H9 (cell line): ENCODE results near the gene WDR5. TPM values are rescaled to one million over a fixed set of nuclear protein-coding genes. Genes with fewer than 3 reads are reported as not detected.

Source experiments
- DNase-seq: peaks from one replicate; pipeline ENCODE4 v3.0.0-alpha.2; 2017
- H2AFZ ChIP-seq: one replicate; pipeline ENCODE4 v1.6.1; 2013; ENCODE audit warnings: mild to moderate bottlenecking, low read length, control low read depth, moderate library complexity
- H2AK5ac ChIP-seq: 2 replicates; pipeline ENCODE4 v1.6.1; 2013; ENCODE audit warnings: low read length, control low read depth, mixed read lengths; ENCODE audit not compliant: insufficient read length
- H2BK120ac ChIP-seq: one replicate; pipeline ENCODE4 v1.6.1; 2013; ENCODE audit warnings: low read depth, mild to moderate bottlenecking, low read length, control low read depth, inconsistent platforms; ENCODE audit not compliant: poor library complexity, severe bottlenecking
- H2BK12ac ChIP-seq: 2 replicates; pipeline ENCODE4 v1.6.1; 2013; ENCODE audit warnings: low read length, control low read depth, mixed read lengths, low read depth; ENCODE audit not compliant: insufficient read length
- H2BK15ac ChIP-seq: 2 replicates; pipeline ENCODE4 v1.6.1; 2013; ENCODE audit warnings: low read depth, low read length, control low read depth
- H2BK20ac ChIP-seq: one replicate; pipeline ENCODE4 v1.6.1; 2013; ENCODE audit warnings: low read depth, mild to moderate bottlenecking, low read length, control low read depth, inconsistent platforms; ENCODE audit not compliant: poor library complexity, severe bottlenecking
- H2BK5ac ChIP-seq: 2 replicates; pipeline ENCODE4 v1.6.1; 2013; ENCODE audit warnings: low read length, control low read depth, mixed read lengths; ENCODE audit not compliant: insufficient read length
- H3K14ac ChIP-seq: 2 replicates; pipeline ENCODE4 v1.6.1; 2013; ENCODE audit warnings: low read length, control low read depth; ENCODE audit not compliant: insufficient read depth
- H3K18ac ChIP-seq: 2 replicates; pipeline ENCODE4 v1.6.1; 2013; ENCODE audit warnings: low read depth, mild to moderate bottlenecking, mixed read lengths, low read length, control low read depth; ENCODE audit not compliant: insufficient read length
- H3K23ac ChIP-seq: 2 replicates; pipeline ENCODE4 v1.6.1; 2013; ENCODE audit warnings: low read length, control low read depth, mixed read lengths, low read depth; ENCODE audit not compliant: insufficient read length
- H3K23me2 ChIP-seq: 2 replicates; pipeline ENCODE4 v1.6.1; 2013; ENCODE audit warnings: low read depth, mild to moderate bottlenecking, mixed read lengths, low read length, control low read depth; ENCODE audit not compliant: insufficient read length, poor library complexity, severe bottlenecking
- H3K27ac ChIP-seq: 2 replicates; pipeline ENCODE4 v1.5.1; 2013; ENCODE audit warnings: low read length, control low read depth, mixed read lengths, low read depth; ENCODE audit not compliant: insufficient read length
- H3K27me3 ChIP-seq: 2 replicates; pipeline ENCODE4 v1.6.1; 2013; ENCODE audit warnings: low read length, control low read depth, inconsistent platforms; ENCODE audit not compliant: insufficient read depth
- H3K4ac ChIP-seq: 2 replicates; pipeline ENCODE4 v1.6.1; 2013; ENCODE audit warnings: low read depth, mild to moderate bottlenecking, control low read depth, inconsistent platforms, low read length, moderate library complexity
- H3K4me1 ChIP-seq: 2 replicates; pipeline ENCODE4 v1.6.1; 2013; ENCODE audit warnings: low read length, control low read depth, inconsistent platforms; ENCODE audit not compliant: insufficient read depth
- H3K4me2 ChIP-seq: 2 replicates; pipeline ENCODE4 v1.6.1; 2013; ENCODE audit warnings: low read length, control low read depth, mixed read lengths; ENCODE audit not compliant: insufficient read length, insufficient read depth
- H3K56ac ChIP-seq: 2 replicates; pipeline ENCODE4 v1.6.1; 2013; ENCODE audit warnings: low read depth, mild to moderate bottlenecking, mixed read lengths, low read length, control low read depth; ENCODE audit not compliant: insufficient read length
- H3K79me1 ChIP-seq: 2 replicates; pipeline ENCODE4 v1.6.1; 2013; ENCODE audit warnings: low read depth, mild to moderate bottlenecking, moderate library complexity, low read length, control low read depth, inconsistent platforms; ENCODE audit not compliant: insufficient read depth, poor library complexity, severe bottlenecking
- H3K79me2 ChIP-seq: 2 replicates; pipeline ENCODE4 v1.6.1; 2013; ENCODE audit warnings: low read length, control low read depth, inconsistent platforms; ENCODE audit not compliant: insufficient read depth
- H3K9ac ChIP-seq: 2 replicates; pipeline ENCODE4 v1.6.1; 2013; ENCODE audit warnings: low read length, control low read depth, mixed read lengths; ENCODE audit not compliant: insufficient read length; ENCODE audit errors: extremely low read depth
- H3K9me3 ChIP-seq: one replicate; pipeline ENCODE4 v1.6.1; 2013; ENCODE audit warnings: low read depth, low read length, inconsistent platforms; ENCODE audit not compliant: control insufficient read depth
- H3T11ph ChIP-seq: one replicate; pipeline ENCODE4 v1.6.1; 2013; ENCODE audit warnings: mild to moderate bottlenecking, low read length, control low read depth, inconsistent platforms
- H4K20me1 ChIP-seq: one replicate; pipeline ENCODE4 v1.6.1; 2013; ENCODE audit not compliant: control insufficient read depth, insufficient read length, insufficient read depth
- H4K5ac ChIP-seq: 2 replicates; pipeline ENCODE4 v1.6.1; 2013; ENCODE audit warnings: low read depth, mild to moderate bottlenecking, mixed read lengths, low read length, control low read depth; ENCODE audit not compliant: insufficient read length
- H4K8ac ChIP-seq: replicated peaks from 2 replicates; pipeline ENCODE4 v1.6.1; 2013; ENCODE audit warnings: low read length, control low read depth, mixed read lengths, low read depth; ENCODE audit not compliant: insufficient read length
- H4K91ac ChIP-seq: 2 replicates; pipeline ENCODE4 v1.6.1; 2013; ENCODE audit warnings: low read depth, mild to moderate bottlenecking, moderate library complexity, mixed read lengths, low read length, control low read depth; ENCODE audit not compliant: insufficient read length
- H3K27ac Mint-ChIP-seq, 3 experiments: 2 replicates in 2 of 3; 3 replicates in 1 of 3; pipeline ENCODE4 v1.8.0; 2020 to 2021; ENCODE audit warnings: mixed read lengths in 3 of 3, mild to moderate bottlenecking in 1 of 3, moderate library complexity in 1 of 3
- H3K27me3 Mint-ChIP-seq: 2 replicates; pipeline ENCODE4 v1.8.0; 2021; ENCODE audit warnings: low read depth, mild to moderate bottlenecking, moderate library complexity, mixed read lengths
- H3K36me3 Mint-ChIP-seq, 3 experiments: 2 replicates in 2 of 3; 3 replicates in 1 of 3; pipeline ENCODE4 v1.8.0; 2020 to 2021; ENCODE audit warnings: low read depth in 3 of 3, mixed read lengths in 3 of 3; ENCODE audit not compliant: insufficient read depth in 1 of 3
- H3K4me1 Mint-ChIP-seq, 2 experiments: 2 replicates each; pipeline ENCODE4 v1.8.0; 2020; ENCODE audit warnings: mixed read lengths in 2 of 2
- H3K4me3 Mint-ChIP-seq, 2 experiments: 2 replicates in 1 of 2; 3 replicates in 1 of 2; pipeline ENCODE4 v1.8.0; 2020 to 2021; ENCODE audit warnings: mild to moderate bottlenecking in 2 of 2, mixed read lengths in 2 of 2, moderate library complexity in 1 of 2
- H3K9me3 Mint-ChIP-seq, 2 experiments: 2 replicates in 1 of 2; 3 replicates in 1 of 2; pipeline ENCODE4 v1.8.0; 2020; ENCODE audit warnings: mild to moderate bottlenecking in 2 of 2, mixed read lengths in 2 of 2, moderate library complexity in 1 of 2
- CTCF ChIP-seq: fragments of 200-600 bp; sonication (generic); conservative IDR thresholded peaks from 3 replicates; pipeline ENCODE4 v1.8.0; 2021; ENCODE audit warnings: antibody characterized with exemption, mild to moderate bottlenecking
- WGBS: extraction: QIAGEN DNeasy Blood & Tissue Kit; methylation state at CpG from one replicate; pipeline ENCODE4 v1.1.7; 2013; ENCODE audit warnings: missing lambda C conversion rate, low lambda C conversion rate, mixed read lengths; ENCODE audit not compliant: insufficient read length; ENCODE audit errors: extremely low coverage; 5-methylcytosine and 5-hydroxymethylcytosine counted together
- total RNA-seq: library from RNA; stranded (reverse); gene quantifications from 2 replicates; pipeline ENCODE4 v1.2.1, GENCODE V29; 2021

The WDR5 gene
- total RNA-seq, 1 experiment from 2014 or later: 72.3 TPM

- Histone ChIP-seq H2BK120ac (no peak overlapping the region), H3K4me2 (no peak overlapping the region), H3K23ac (no peak overlapping the region), H3K4me1 (no peaks in the 10 kb centered on the region), H4K20me1 (no peaks in the 10 kb centered on the region), H3K27me3 (no peaks in the 10 kb centered on the region), H2BK5ac (no peak overlapping the region), H3K79me2 (no peaks in the 10 kb centered on the region), H3K56ac (no peak overlapping the region), H3K4ac (no peak overlapping the region), H3K14ac (no peak overlapping the region), H4K8ac (no peak overlapping the region), H2AFZ (no peak overlapping the region), H2AK5ac (no peak overlapping the region), H2BK15ac (no peak overlapping the region), H3K9ac (no peak overlapping the region), H2BK20ac (no peak overlapping the region), H3K27ac (no peak overlapping the region), H4K91ac (no peak overlapping the region), H3K18ac (no peak overlapping the region), H3T11ph (no peak overlapping the region), H3K23me2 (no peaks in the 10 kb centered on the region), H2BK12ac (no peak overlapping the region), H3K79me1 (no peaks in the 10 kb centered on the region), H4K5ac (no peak overlapping the region), H3K9me3 (no peaks in the 10 kb centered on the region)
- Mint-ChIP-seq H3K27me3 (no peaks in the 10 kb centered on the region), H3K36me3 (peaks cover 53 to 86% (median 85%) of the 10 kb centered on the region in 3 experiments; a peak in 6 of 7 replicates), H3K9me3 (no peaks in the 10 kb centered on the region), H3K4me3 (no peak overlapping the region), H3K4me1 (no peaks in the 10 kb centered on the region), H3K27ac (no peak overlapping the region)
- no CpG with 5 or more reads among the region's 9 CpGs for WGBS
- no peak for TF ChIP-seq CTCF
- DNase-seq: no peak
Measured at GRCh38 chr9:134145262-134145661, 9.4 kb downstream of the WDR5 start.
